Liver (tissue), 9 donors: Measurements from ENCODE around the gene CLEC16A. TPM values are rescaled to one million over a fixed set of nuclear protein-coding genes. Genes with fewer than 3 reads are reported as not detected.
A peak's percentile ranks its signal among the peaks of the same experiment; 100 is the strongest.

Source experiments
- DNase-seq: peaks from one replicate; pipeline ENCODE4 v3.0.0-alpha.2; 2017; ENCODE audit warnings: low spot score
- H3K27ac ChIP-seq, 2 donors: one replicate each; pipeline ENCODE4 v1.7.0; 2013; ENCODE audit warnings: inconsistent platforms in 2 of 2, low read length in 2 of 2, control low read depth in 1 of 2, low read depth in 1 of 2, mild to moderate bottlenecking in 1 of 2
- H3K27me3 ChIP-seq, 4 donors: one replicate each; pipeline versions ENCODE4 v1.6.1 to v1.7.0; 2013; ENCODE audit warnings: low read length in 3 of 4, inconsistent platforms in 1 of 4, mild to moderate bottlenecking in 1 of 4, moderate library complexity in 1 of 4; ENCODE audit not compliant: control insufficient read depth in 4 of 4, insufficient read depth in 4 of 4
- H3K36me3 ChIP-seq, 4 donors: one replicate each; pipeline versions ENCODE4 v1.6.1 to v1.7.0; 2013; ENCODE audit warnings: low read length in 3 of 4, mild to moderate bottlenecking in 3 of 4, low read depth in 1 of 4, moderate library complexity in 1 of 4; ENCODE audit not compliant: control insufficient read depth in 4 of 4, insufficient read depth in 3 of 4
- H3K4me1 ChIP-seq, 4 donors: one replicate each; pipeline versions ENCODE4 v1.6.1 to v1.7.0; 2013; ENCODE audit warnings: low read length in 3 of 4, mild to moderate bottlenecking in 3 of 4, moderate library complexity in 1 of 4; ENCODE audit not compliant: control insufficient read depth in 4 of 4, insufficient read depth in 4 of 4
- H3K4me3 ChIP-seq, 3 donors: one replicate each; pipeline versions ENCODE4 v1.6.1 to v1.7.0; 2013; ENCODE audit warnings: low read length in 3 of 3, control low read depth in 1 of 3, low read depth in 1 of 3, mild to moderate bottlenecking in 1 of 3
- H3K9ac ChIP-seq, 2 donors: one replicate each; pipeline ENCODE4 v1.7.0; 2013; ENCODE audit warnings: low read length in 2 of 2, mild to moderate bottlenecking in 2 of 2, moderate library complexity in 2 of 2, control low read depth in 1 of 2, low read depth in 1 of 2
- H3K9me3 ChIP-seq, 4 donors: one replicate each; pipeline versions ENCODE4 v1.6.1 to v1.7.0; 2013; ENCODE audit warnings: low read length in 3 of 4; ENCODE audit not compliant: control insufficient read depth in 4 of 4
- EGR1 ChIP-seq, 2 donors: IDR thresholded peaks; 2 replicates each; pipeline ENCODE4 v1.6.1; 2016 to 2018; ENCODE audit warnings: antibody characterized with exemption in 2 of 2, low read depth in 2 of 2
- FOXA1 ChIP-seq: IDR thresholded peaks from 2 replicates; pipeline ENCODE4 v1.6.1; 2016; ENCODE audit warnings: antibody characterized with exemption
- GABPA ChIP-seq, 2 donors: IDR thresholded peaks in 1 of 2; conservative IDR thresholded peaks in 1 of 2; 2 replicates each; pipeline ENCODE4 v1.6.1; 2016; ENCODE audit warnings: antibody characterized with exemption in 2 of 2, mild to moderate bottlenecking in 1 of 2, moderate library complexity in 1 of 2
- HNF4A ChIP-seq, 2 donors: conservative IDR thresholded peaks; 2 replicates each; pipeline ENCODE4 v1.6.1; 2016; ENCODE audit warnings: antibody characterized with exemption in 2 of 2, mild to moderate bottlenecking in 2 of 2
- HNF4G ChIP-seq: IDR thresholded peaks from 2 replicates; pipeline ENCODE4 v1.6.1; 2016; ENCODE audit warnings: antibody characterized with exemption
- JUND ChIP-seq, 2 donors: IDR thresholded peaks; 2 replicates each; pipeline ENCODE4 v1.6.1; 2016; ENCODE audit warnings: antibody characterized with exemption in 2 of 2
- RXRA ChIP-seq, 2 donors: IDR thresholded peaks; 2 replicates each; pipeline ENCODE4 v1.6.1; 2017 to 2018; ENCODE audit warnings: antibody characterized with exemption in 2 of 2, mild to moderate bottlenecking in 1 of 2
- SP1 ChIP-seq: IDR thresholded peaks from 2 replicates; pipeline ENCODE4 v1.6.1; 2018; ENCODE audit warnings: antibody characterized with exemption, mild to moderate bottlenecking
- WGBS: extraction: QIAGEN DNeasy Blood & Tissue Kit; methylation state at CpG from one replicate; pipeline ENCODE4 v1.1.7; 2013; 5-methylcytosine and 5-hydroxymethylcytosine counted together
- polyA plus RNA-seq, 2 donors: library from polyadenylated mRNA; stranded (reverse) in 1 of 2; unstranded in 1 of 2; fragments of 200-250 nt in 1 of 2; fragments of >200 nt in 1 of 2; fragmentation: Nextera tagmentation in 1 of 2; extraction: Ambion mirVana in 1 of 2; gene quantifications; one replicate each; pipeline versions ENCODE4 v1.2.1 to v1.2.3, GENCODE V29; 2013 to 2015
- total RNA-seq, 2 donors: library from RNA; depleted of rRNA; stranded (reverse); fragments of >200 nt; gene quantifications; one replicate each; pipeline ENCODE4 v1.2.3, GENCODE V29; 2014
- TF ChIP-seq, protein P1 (sequence below): IDR thresholded peaks from 2 replicates; pipeline ENCODE4 v1.6.1; 2016; ENCODE audit warnings: antibody characterized with exemption, mild to moderate bottlenecking
- TF ChIP-seq, protein P2 (sequence below): IDR thresholded peaks from 2 replicates; pipeline ENCODE4 v1.6.1; 2016; ENCODE audit warnings: antibody characterized with exemption
- TF ChIP-seq, protein P3 (sequence below): IDR thresholded peaks from 2 replicates; pipeline ENCODE4 v1.6.1; 2016; ENCODE audit warnings: antibody characterized with exemption
- donor health status: healthy.
- donor health status: healthy.
- donor health status: healthy.
- donor health status: healthy.
- donor health status: healthy.

Gene CLEC16A
- total and polyA plus RNA-seq, 4 donors: 9.7 to 23.0 (median 17.4) TPM

DNA sequence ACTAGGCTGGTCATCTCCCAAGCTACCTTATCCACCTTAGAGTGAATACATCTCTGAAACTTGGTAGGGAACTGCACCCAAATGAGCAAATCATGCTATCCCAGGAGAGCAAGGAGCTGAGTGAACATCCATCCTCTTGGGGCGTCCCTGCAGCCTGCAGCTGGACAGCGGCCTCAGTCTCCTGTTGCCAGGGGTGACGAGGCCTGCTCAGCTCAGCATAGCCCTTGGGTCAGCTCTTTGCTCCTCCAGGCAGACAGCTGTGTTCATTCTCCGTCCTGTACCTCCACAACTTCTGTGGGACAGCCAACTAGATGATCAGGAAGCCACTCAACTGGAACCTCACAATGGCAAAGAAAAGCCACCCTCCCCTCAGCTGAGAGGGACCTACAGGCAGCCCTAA lies 199.8 kb downstream of the CLEC16A start:
- no peaks in the 10 kb centered on the region for H3K27me3 ChIP-seq
- H3K9ac ChIP-seq: no peak overlapping the region
- WGBS: 90% methylated on average over 4 of the region's 4 CpGs
- no peaks in the 10 kb centered on the region for H3K9me3 ChIP-seq
- no peak overlapping the region for H3K4me3 ChIP-seq
- DNase-seq: no peak
- H3K36me3 ChIP-seq: peaks cover 0 to 1% (median 0%) of the 10 kb centered on the region in 4 donors
- H3K4me1 ChIP-seq: peaks cover 2 to 8% (median 6%) of the 10 kb centered on the region in 4 donors
- no peak for TF ChIP-seq SP1
- TF ChIP-seq, protein P1, sequence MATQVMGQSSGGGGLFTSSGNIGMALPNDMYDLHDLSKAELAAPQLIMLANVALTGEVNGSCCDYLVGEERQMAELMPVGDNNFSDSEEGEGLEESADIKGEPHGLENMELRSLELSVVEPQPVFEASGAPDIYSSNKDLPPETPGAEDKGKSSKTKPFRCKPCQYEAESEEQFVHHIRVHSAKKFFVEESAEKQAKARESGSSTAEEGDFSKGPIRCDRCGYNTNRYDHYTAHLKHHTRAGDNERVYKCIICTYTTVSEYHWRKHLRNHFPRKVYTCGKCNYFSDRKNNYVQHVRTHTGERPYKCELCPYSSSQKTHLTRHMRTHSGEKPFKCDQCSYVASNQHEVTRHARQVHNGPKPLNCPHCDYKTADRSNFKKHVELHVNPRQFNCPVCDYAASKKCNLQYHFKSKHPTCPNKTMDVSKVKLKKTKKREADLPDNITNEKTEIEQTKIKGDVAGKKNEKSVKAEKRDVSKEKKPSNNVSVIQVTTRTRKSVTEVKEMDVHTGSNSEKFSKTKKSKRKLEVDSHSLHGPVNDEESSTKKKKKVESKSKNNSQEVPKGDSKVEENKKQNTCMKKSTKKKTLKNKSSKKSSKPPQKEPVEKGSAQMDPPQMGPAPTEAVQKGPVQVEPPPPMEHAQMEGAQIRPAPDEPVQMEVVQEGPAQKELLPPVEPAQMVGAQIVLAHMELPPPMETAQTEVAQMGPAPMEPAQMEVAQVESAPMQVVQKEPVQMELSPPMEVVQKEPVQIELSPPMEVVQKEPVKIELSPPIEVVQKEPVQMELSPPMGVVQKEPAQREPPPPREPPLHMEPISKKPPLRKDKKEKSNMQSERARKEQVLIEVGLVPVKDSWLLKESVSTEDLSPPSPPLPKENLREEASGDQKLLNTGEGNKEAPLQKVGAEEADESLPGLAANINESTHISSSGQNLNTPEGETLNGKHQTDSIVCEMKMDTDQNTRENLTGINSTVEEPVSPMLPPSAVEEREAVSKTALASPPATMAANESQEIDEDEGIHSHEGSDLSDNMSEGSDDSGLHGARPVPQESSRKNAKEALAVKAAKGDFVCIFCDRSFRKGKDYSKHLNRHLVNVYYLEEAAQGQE: no peak
- TF ChIP-seq, protein P2, sequence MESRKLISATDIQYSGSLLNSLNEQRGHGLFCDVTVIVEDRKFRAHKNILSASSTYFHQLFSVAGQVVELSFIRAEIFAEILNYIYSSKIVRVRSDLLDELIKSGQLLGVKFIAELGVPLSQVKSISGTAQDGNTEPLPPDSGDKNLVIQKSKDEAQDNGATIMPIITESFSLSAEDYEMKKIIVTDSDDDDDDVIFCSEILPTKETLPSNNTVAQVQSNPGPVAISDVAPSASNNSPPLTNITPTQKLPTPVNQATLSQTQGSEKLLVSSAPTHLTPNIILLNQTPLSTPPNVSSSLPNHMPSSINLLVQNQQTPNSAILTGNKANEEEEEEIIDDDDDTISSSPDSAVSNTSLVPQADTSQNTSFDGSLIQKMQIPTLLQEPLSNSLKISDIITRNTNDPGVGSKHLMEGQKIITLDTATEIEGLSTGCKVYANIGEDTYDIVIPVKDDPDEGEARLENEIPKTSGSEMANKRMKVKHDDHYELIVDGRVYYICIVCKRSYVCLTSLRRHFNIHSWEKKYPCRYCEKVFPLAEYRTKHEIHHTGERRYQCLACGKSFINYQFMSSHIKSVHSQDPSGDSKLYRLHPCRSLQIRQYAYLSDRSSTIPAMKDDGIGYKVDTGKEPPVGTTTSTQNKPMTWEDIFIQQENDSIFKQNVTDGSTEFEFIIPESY: no peak
- no peak for TF ChIP-seq GABPA (IDR thresholded peaks at IDR 0.05 in 1 of 2, conservative IDR thresholded peaks at IDR 0.05 in 1 of 2)
- TF ChIP-seq RXRA (IDR thresholded peaks at IDR 0.05): no peak
- TF ChIP-seq HNF4G: no peak
- no peak for TF ChIP-seq FOXA1
- TF ChIP-seq, protein P3, sequence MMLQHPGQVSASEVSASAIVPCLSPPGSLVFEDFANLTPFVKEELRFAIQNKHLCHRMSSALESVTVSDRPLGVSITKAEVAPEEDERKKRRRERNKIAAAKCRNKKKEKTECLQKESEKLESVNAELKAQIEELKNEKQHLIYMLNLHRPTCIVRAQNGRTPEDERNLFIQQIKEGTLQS: no peak
- TF ChIP-seq EGR1 (IDR thresholded peaks at IDR 0.05; ENCODE audit: low read depth in 2 of 2): no peak
- peak overlapping the region; percentile 4 to 6 for H3K27ac ChIP-seq

- TF ChIP-seq, protein P3: no peak
- no peak for TF ChIP-seq SP1
- no peak for TF ChIP-seq HNF4G
- TF ChIP-seq JUND (IDR thresholded peaks at IDR 0.05): no peak
- TF ChIP-seq, protein P2: no peak
- no peak for TF ChIP-seq GABPA (IDR thresholded peaks at IDR 0.05 in 1 of 2, conservative IDR thresholded peaks at IDR 0.05 in 1 of 2)
- no peak for TF ChIP-seq HNF4A (conservative IDR thresholded peaks at IDR 0.05)
- peaks cover 0 to 2% (median 0%) of the 10 kb centered on the region in 4 donors for H3K4me1 ChIP-seq
- no peak overlapping the region for H3K27ac ChIP-seq
- H3K9me3 ChIP-seq: no peaks in the 10 kb centered on the region
- 87% methylated on average over 13 of the region's 13 CpGs for WGBS
- no peak overlapping the region for H3K4me3 ChIP-seq
- H3K36me3 ChIP-seq: peaks cover 0 to 1% (median 0%) of the 10 kb centered on the region in 4 donors
- H3K9ac ChIP-seq: no peak overlapping the region
- DNase-seq: no peak
- no peaks in the 10 kb centered on the region for H3K27me3 ChIP-seq
Observed at GRCh38 chr16:11145173-11145818, 200.9 kb downstream of the CLEC16A start.
